Hematopoietic multipotent progenitor cell treated with erythropoietin and hydrocortisone succinate and interleukin-3 and kit ligand, for 17 days (in vitro differentiated cells): ENCODE results near the gene WRNIP1.
A peak's percentile ranks its signal among the peaks of the same experiment; 100 is the strongest.

Source experiments
- DNase-seq: peaks from one replicate; pipeline ENCODE4 v3.0.0-alpha.2; 2015; ENCODE audit warnings: low spot score

The WRNIP1 gene

DNA sequence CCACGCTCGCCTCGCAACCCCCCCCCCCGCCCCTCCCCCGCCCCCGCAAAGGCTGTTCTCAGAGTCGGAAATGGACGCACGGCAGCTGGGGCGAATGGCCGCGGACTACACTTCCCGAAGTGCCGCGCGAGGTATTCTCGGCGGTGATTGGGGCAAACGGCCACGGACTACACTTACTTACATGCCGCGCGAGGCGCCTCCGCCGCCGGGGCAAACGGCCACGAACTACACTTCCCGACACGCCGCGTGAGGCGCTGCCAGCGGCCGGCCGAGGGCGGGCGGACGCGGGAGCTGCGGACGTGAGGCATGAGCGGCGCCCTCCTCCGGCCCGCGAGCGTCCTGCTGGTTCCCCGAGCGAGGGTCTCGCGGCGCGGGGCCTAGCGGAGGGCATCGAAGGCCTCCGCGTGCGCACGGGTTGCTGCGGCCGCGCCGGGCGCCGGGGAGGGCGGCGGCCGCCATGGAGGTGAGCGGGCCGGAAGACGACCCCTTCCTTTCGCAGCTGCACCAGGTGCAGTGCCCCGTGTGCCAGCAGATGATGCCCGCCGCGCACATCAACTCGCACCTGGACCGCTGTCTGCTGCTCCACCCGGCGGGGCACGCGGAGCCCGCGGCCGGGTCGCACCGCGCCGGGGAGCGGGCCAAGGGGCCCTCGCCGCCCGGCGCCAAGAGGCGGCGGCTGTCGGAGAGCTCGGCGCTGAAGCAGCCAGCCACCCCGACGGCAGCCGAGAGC is at the start of gene WRNIP1:
TSS of gene WRNIP1 (plus strand) at position 228 of the 730 bp plus-strand sequence. CDS start at position 458, 230 bp downstream.
- peak; percentile 98 for DNase-seq

DNA sequence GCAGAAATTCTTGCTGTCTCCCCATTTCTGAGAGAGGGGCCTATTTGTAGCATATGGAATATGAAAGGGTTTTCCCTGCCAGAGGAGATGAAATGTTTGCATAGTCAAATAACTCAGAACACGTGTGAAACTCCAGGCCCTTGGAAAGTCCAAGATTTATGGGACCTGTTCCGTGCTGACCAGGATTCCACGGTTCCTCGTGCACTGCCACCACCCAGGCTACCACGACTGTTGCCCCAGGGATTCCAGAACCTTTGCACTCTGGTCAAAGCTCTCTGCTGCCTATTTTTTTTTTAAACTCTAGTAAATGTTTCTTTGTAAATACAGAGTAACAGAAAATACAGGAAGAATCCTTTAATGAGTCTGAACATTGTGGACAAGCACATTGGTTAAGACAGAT is 49.5 kb upstream of the WRNIP1 start:
- no peak for DNase-seq

GRCh38 chr6:2716936-2717700 is 48.1 kb upstream of the WRNIP1 start:
- DNase-seq, result no peak

DNA sequence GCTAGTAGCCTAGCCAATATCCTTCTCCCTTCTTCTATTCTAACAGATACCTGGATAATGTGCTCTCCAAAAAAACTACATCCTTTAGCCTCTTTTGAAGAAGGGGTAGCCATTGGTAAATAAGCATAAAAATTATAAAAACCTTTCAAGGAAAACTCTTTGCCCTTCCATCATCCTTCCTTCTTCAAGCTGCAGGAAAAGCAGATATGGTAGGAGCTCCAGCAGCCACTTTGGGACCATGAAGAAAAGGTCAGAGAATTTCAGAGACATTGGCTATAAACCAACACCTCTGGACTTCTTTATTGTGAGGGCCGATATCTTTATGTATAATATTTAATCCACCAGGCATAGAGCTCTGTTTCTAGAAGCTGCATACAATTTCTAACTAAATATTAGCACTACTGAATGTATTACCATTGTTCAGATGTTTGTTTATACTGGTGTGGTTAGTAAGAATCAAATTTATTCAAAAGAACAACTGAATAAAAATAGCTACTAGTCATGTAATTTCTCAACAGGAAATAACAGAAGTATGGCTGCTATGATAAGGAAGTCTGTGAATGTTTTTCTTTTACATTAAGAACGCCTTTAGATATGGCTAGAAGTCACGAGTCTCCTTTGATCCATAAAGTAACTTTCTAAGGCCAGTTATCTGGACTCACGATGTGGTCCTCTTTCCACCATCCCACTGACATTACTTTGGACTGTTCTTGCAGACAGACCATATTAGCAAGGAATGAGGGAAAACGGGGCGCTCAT is 46.7 kb upstream of the WRNIP1 start:
- DNase-seq, result no peak

DNA sequence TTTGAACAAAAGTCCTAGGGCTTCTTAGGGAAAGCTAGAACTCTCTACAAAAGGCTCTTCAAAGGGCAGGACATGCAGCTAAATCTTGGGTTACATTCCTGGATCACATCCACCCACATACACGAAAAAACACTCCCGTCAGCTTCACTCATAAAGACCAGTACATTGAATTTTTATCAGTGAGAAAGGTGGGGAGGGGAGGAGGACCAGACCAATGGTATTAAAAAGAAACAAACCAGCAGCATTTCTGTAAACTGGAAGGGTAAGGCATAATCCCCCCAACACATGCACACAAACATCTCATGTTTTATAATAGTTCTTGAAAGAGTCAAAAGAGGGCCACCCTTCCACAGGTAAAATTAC is 46.1 kb upstream of the WRNIP1 start:
- no peak for DNase-seq

DNA sequence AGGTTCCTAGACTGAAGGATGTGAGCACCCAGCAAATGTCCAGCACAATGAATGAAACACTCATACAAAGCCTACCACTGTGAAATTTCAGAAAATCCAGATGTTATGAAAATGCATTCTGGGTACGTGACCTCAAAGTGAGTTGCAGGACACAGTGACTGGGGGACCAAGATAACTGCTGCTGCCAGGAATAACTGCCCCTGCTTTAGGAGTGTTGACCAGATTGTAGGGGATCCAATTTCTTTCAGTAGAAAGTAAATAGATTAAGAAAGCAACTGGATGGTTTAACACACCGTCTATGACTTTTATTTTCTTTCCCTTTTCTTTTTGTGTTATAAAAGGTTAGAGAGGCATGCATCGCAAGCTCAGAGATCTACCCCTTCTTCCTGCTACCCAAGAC is 44.0 kb upstream of the WRNIP1 start:
- no peak for DNase-seq

DNA sequence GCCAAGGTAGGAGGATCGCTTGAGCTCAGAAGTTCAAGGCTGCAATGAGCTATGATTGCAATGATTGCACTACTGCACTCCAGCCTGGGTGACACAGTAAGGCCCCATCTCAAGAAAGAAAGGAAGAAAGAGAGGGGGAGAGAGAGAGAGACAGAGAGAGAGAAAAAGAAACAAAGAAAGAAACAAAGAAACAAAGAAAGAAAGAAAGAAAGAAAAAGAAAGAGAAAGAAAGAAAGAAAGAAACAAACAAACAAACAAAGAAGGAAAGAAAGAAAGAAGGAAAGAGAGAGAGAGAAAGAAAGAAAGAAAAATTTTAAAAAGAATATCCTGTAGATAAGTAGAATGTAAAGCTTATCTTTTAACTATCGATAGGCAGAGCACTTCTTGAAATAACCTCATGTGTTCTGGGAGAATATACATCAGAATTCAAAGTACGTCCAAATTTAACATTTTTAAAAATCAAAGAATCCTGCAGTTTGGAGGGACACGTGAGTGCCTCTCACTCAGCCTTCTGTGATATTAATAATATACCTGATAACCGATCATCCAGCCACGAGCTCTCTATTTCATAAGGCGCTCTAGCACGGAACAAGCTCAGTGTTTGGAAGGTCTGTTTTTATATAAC is 39.7 kb upstream of the WRNIP1 start:
- DNase-seq, result no peak

DNA sequence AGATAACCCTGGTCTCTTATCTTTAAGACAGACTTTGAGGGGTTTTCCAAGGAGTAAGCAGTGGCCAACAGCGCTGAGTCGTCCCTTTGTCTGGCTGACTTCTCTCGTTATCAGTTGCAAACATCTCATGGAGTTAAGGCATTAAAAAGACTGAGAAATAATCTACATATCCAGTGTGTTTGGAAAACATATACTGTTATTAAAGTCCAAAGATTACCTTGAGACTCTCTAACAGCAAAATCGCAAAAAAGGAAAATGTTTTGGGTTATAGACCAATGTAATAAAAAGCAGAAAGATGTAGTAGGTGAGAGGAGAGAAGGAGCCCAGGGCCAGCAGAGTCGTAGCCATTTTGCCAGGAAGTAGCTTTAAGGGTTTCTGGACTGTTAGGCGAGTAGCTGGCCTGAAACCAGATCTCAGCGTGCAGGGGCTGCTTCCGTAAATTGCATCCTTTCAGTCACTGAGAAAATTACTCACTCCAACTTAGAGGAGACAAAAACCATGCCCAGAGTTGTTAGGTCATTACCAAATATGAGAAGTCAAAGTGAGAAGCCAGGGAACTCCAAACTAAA is 39.1 kb upstream of the WRNIP1 start:
- no peak for DNase-seq

- DNase-seq, result no peak
These were observed 35.3 kb upstream of the WRNIP1 start for GRCh38 chr6:2729921-2730320.

DNA sequence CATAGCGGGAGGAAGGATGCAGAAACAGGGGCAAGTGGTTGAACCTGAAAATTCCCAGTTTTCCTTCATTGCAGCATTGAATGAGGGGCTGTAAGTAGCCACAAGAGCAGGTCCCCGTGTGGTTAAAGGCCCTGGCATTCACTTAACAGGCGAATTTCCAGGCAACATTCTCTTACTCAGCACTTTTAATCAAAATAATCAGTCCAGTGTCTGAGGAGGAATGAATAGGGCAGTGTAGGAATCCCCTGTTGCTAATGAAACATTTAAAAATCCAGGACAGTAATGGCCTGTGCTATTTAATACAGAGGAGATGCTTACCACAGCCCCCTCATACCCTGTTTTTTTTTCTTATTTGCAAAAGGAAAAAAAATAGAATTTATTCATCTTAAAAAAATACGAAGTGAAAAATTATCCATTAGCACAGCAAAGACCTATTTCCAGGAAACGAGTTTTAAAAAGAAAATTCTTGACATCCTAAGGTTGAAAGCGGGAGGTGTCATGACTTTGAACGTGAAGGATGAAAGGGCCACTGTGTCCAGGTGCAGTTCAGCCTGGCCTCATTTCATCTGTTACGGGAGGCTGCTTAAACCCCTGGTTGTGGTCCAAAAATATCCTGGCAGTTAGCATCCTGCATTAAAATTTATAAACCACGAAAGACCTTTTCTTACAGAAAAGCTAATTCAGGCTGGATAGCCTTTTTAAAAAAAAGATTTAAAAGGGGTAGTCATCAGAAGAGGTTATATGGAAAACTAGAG is 34.7 kb upstream of the WRNIP1 start:
- no peak for DNase-seq

DNA sequence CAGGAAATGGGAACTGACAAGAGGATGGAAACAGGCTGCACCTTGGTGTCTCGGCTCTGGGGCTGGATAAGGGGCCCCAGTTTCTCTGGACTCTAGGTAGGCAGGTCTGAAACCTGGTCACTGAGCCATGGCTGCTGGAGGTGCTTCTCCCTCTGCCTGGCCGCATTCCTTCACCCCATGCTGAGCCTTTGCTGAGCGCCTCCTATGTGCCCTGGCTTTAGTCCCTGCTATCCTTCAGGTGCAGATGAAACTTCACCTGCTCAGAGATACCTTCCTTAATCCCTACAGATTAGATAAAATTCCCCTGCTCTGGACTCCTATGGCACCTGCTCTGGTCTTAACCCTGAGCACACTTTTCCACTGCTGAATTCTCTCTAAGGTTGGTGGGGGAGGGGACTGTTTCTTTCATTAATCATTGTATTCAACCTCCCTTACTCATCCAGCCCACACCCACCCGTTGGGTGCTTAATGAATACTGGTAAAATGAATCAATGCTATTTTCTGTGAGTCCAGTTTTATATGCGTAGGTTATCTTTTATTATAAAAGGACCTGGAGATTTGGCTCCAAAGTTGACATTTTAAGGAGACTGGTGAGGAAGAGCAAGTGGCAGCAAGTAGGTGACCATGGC is 33.8 kb upstream of the WRNIP1 start:
- no peak for DNase-seq

DNA sequence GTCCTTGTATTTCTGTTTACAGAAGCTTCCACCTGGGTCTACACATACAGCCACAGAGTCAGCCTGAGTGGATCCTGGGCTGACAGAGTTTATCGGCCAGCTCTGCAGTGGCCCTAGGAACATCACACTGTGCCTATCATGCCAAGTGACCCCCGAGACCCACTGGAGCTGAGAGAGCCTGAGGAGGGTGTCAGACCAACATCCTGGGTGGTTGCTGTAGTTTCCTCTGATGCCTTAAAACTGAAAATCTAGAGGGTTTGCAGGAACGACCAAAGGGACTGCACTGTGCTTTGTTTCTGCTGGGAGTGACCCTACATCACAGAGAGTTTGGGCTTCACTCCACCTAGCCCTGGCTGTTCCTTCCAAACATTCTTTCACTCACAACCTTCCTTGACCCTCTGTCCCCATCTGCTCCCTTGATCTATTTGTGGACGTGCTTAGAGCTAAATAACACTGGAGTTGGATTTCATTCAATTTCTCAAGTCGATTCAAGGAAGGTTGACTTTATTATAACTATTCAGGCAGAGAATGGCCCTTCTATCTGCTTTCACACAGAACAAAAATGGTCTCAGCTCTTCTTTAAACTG is 32.6 kb upstream of the WRNIP1 start:
- no peak for DNase-seq

DNA sequence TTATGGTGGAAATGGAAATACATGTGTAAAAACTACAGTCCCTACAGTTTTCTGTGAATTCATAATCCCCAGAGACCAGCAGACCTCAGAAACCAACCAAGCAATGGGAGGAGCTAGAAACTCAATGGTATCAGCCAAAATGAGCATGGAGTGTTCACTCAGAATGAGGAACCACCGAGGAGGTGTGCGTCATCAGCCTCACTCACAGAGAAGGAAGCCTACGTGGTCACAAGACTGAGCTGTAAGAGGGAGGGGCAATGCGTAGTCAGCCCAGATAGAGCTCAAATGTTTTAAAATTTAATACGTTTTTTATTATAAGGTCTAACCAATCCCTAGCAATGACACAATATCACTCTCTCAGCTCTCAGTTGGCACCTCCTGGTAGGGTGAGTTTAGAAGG is 31.9 kb upstream of the WRNIP1 start:
- DNase-seq, result no peak

DNA sequence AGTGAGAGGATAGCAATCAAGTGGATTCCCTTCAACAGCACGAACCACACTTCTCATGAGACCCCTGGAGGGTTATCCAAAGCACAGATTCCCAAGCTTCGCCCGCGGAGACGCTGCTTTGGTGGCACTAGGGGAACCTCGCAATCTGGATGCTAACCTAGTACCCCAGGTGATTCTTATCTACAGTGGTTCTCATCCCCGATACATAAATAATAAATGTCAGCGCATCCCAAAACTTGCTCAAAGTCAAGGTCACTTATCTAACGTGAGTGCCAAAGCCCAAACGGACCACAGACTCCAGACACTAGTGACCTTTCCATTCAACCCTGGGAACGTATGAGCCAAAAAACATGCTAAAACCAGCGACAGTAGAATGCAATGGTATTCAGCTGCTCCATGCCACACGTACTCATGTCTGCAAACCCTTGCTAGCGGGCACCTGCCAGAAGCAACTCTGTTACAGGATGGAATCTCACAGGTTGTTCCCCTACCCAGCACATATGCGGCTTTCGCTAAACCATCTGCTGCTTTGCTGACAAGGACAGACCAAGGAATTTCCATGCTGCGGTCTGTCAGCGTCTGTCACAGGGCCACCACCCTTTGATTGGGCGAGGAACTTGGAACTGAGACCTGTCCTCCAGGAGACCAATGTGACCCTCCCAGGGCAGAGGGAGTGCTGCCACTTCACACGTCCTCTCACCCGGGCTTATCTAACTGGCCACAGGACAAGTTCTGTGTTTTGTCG is 31.3 kb upstream of the WRNIP1 start:
- DNase-seq, result no peak

DNA sequence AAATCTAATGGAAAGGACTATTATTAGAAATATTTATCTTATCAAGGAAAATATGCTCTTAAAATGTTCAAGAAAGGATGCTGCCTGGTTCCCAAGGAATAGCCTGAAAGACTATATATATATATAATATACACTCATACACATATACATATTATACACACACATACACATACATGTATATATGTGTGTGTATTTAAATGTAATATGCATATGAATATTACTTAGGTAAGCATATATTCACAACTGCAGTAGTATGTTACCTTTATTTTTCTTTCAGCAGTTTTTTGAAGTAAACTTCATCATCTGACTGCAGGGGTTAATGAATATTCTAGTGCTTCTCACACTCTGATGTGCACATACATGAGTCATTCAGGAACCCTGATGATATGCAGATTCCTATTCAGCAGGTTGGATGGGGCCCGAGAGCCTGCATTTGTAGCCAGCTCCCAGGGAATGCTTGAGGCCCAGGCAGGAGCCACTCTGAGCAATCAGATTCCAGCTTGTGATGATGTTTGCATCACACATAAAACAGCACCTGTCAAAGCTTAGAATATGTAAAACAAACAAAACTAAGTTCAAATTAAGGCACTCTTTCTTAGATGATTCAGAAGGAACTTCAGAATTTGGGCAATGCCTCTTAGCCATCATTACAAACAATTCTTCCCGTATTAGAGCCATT is 30.6 kb upstream of the WRNIP1 start:
- no peak for DNase-seq

DNA sequence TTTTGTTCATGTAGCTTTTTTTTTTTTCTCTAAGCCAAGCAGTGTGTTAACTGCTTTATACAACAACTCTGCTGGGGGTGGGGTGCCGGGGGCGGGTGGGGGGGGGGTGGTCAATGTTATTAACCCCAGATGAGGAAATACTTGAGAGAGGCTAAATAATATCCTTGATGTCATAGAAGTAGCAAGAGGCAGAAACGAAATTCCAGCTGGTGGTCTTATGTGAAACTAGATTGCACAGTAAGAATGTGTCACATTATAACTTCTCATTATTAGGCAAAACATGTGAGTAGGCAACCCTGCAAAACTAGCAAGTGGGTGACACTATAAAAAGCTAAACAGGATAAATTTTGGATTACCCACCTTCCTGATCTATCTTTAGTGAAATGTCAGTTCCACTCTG is 27.3 kb upstream of the WRNIP1 start:
- DNase-seq, result no peak

GRCh38 chr6:2738373-2738979 is 26.7 kb upstream of the WRNIP1 start:
- DNase-seq, result peak; percentile 46

DNA sequence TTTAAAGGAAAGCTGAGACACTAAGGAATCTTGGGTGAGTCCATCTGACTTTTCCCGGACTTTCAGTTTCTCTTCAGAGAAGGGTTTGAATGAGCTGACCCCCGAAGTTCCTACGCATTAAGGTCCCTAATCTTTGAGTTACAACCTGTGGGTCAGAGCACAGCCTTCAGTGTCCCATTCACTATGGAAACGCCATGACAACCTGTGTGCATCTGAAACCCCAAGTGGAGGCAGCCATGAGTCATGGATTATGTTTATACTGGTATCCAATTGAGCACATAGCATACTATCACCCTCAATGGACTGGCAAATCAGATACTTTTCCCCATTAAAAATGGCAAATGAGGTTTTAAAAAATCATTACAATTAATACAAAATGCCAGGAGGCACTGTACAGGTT is 25.9 kb upstream of the WRNIP1 start:
- no peak for DNase-seq

GRCh38 chr6:2740581-2740980 is 24.6 kb upstream of the WRNIP1 start:
- no peak for DNase-seq
